Measurements from ENCODE around the gene CFAP126. TPM values are rescaled to one million over a fixed set of nuclear protein-coding genes. Genes with fewer than 3 reads are reported as not detected.
A peak's percentile ranks its signal among the peaks of the same experiment; 100 is the strongest.
"Not testable (repeated sequence)": the region's sequence is repeated elsewhere in the genome, so short reads cannot be mapped to it uniquely, and the experiment has no call there.

Gene CFAP126
- total and polyA plus RNA-seq, 8 donors = 3.2 to 18.7 (median 11.0) TPM; not detected in 1

GRCh38 chr1:161389691-161390558, 22.2 kb upstream of the CFAP126 start:
- H3K27ac ChIP-seq = peak overlapping the region; percentile 97 to 98
- intact Hi-C loops (cut with DNase I) = loop anchor here in 1 of 2 donors (10.0 kb wide), 1 partner anchor 165 kb away; the partner anchor contains the start of genes APOA2 and TOMM40L
- TF ChIP-seq, protein P1, sequence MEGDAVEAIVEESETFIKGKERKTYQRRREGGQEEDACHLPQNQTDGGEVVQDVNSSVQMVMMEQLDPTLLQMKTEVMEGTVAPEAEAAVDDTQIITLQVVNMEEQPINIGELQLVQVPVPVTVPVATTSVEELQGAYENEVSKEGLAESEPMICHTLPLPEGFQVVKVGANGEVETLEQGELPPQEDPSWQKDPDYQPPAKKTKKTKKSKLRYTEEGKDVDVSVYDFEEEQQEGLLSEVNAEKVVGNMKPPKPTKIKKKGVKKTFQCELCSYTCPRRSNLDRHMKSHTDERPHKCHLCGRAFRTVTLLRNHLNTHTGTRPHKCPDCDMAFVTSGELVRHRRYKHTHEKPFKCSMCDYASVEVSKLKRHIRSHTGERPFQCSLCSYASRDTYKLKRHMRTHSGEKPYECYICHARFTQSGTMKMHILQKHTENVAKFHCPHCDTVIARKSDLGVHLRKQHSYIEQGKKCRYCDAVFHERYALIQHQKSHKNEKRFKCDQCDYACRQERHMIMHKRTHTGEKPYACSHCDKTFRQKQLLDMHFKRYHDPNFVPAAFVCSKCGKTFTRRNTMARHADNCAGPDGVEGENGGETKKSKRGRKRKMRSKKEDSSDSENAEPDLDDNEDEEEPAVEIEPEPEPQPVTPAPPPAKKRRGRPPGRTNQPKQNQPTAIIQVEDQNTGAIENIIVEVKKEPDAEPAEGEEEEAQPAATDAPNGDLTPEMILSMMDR (IDR thresholded peaks at IDR 0.05) = no peak
- no peaks in the 10 kb centered on the region for H3K9me3 ChIP-seq
- H3K4me1 ChIP-seq = peaks cover 3 to 20% of the 10 kb centered on the region in 2 donors
- no peaks in the 10 kb centered on the region for H3K36me3 ChIP-seq
- peak overlapping the region; percentile 59 to 64 for H3K4me3 ChIP-seq
- DNase-seq (peak; percentile 93 to 100 (median 98)), ATAC-seq (peak; percentile 93)
- no peaks in the 10 kb centered on the region for H3K27me3 ChIP-seq

DNA sequence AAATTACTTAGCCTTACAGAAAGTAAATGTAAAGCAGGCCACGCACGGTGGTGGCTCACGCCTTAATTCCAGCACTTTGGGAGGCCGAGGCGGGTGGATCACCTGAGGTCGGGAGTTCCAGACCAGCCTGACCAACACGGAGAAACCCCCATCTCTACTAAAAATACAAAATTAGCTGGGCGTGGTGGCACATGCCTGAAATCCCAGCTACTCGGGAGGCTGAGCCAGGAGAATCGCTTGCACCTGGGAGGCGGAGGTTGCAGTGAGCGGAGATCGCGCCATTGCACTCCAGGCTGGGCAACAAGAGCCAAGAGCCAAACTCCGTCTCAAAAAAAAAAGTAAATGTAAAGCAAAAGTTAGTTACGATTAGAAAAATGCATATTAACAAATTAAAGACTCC, 21.5 kb upstream of the CFAP126 start:
- H3K36me3 ChIP-seq, ATAC-seq, H3K27me3 ChIP-seq, H3K9me3 ChIP-seq, DNase-seq: not testable (repeated sequence)
- Histone ChIP-seq H3K4me1 (peaks cover 3 to 20% of the 10 kb centered on the region in 2 donors), H3K4me3 (peak overlapping the region; percentile 41 to 59), H3K27ac (peak overlapping the region; percentile 97 to 98)
- intact Hi-C loops (cut with DNase I) = loop anchor here in 1 of 2 donors (10.0 kb wide), 1 partner anchor 164 kb away; the partner anchor contains the start of genes APOA2 and TOMM40L

DNA sequence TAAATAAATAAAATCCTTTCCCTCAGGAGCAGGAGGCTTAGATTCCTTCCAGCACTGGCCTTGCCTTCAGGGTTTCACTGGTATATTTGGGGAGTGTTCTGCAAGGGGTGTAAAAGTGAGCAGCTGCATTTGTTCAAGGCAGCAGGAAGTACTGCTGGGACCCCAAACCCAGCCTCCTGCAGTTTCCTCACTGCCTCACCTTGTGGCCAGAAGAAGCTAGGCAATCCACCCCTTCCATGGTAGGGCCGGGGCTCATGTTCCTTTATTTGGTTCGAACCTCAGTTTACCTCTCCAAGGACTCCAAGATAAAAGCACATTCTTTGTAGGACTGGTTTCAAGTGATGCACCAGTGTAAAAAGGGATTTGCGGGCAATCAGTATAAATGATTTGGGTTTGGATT, 21.0 kb upstream of the CFAP126 start:
- Histone ChIP-seq H3K27ac (peak overlapping the region in 1 of 2 donors; percentile 98), H3K4me3 (no peak overlapping the region), H3K4me1 (peaks cover 3 to 20% of the 10 kb centered on the region in 2 donors), H3K27me3 (no peaks in the 10 kb centered on the region), H3K36me3 (no peaks in the 10 kb centered on the region), H3K9me3 (no peaks in the 10 kb centered on the region)
- DNase-seq (no peak), ATAC-seq (no peak)
- TF ChIP-seq, protein P1 (IDR thresholded peaks at IDR 0.05) = no peak
- intact Hi-C loops (cut with DNase I) = loop anchor here in 1 of 2 donors (10.0 kb wide), 1 partner anchor 164 kb away; the partner anchor contains the start of genes APOA2 and TOMM40L

DNA sequence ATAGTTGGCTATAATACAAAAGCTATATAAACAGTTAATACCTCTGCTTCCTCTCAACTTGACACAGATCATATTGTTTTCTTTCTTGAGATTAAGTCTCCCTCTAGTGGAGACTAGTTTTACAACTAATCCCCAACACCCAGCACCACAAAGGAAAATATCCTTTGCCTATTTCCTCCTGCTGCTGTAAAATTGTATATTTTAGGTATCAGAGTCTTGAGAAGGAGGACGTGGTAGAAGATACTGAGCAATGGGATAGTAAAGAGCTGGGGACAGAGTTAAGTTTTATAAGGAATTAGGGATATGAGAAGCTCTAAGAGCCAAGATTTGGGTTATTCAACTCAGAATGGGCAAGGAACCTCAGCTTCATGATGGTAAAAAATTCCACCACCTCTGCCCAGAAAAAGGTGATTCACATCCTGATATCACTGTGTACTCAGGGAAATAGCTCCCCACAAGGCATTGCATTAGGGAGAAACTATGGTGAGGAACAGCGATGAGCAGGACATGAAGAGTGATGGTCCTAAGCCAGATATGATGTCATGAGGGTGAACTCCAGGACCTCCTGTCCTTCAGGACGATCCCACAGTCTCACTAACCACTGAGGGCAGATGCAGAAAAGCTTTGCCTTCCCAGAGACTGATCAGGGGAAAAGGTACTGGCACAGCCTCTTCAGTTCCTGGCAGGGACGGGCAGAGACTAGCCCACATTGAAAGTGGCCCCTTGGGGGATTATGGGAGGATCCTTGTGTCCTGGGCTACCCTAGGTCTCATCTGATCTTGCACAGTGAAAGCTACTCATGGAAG, 14.7 kb upstream of the CFAP126 start:
- DNase-seq = peak in 2 of 4 donors; percentile 30 to 60
- H3K4me1 ChIP-seq = peaks cover 5 to 21% of the 10 kb centered on the region in 2 donors
- peak overlapping the region in 1 of 2 donors; percentile 26 for H3K27ac ChIP-seq

DNA sequence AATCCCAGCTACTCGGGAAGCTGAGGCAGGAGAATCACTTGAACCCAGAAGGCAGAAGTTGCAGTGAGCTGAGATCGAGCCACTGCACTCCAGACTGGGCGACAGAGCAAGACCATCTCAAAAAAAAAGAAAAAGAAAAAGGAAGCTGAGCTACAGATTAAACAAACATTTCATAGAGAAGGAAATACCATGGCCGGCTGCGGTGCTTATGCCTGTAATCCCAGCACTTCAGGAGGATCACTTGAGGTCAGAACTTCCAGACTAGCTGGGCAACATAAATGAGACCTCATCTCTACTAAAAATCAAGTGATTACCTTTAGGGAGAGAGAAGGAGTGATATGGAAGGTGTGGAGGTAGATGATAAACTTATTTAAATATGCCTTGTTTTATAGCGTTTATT, 14.0 kb upstream of the CFAP126 start:
- TF ChIP-seq, protein P1 (IDR thresholded peaks at IDR 0.05) = no peak
- peak; percentile 35 for ATAC-seq
- DNase-seq = no peak
- Histone ChIP-seq H3K36me3 (no peaks in the 10 kb centered on the region), H3K27me3 (no peaks in the 10 kb centered on the region), H3K9me3 (no peaks in the 10 kb centered on the region), H3K27ac (no peak overlapping the region), H3K4me3 (no peak overlapping the region), H3K4me1 (peaks cover 5 to 21% of the 10 kb centered on the region in 2 donors)
- intact Hi-C loops (cut with DNase I) = loop anchor here in 1 of 2 donors (10.0 kb wide), 1 partner anchor 157 kb away; the partner anchor contains the start of genes APOA2 and TOMM40L

More for the DNA sequence above, 14.7 kb upstream of the CFAP126 start:
- intact Hi-C loops (cut with DNase I) = loop anchor here in 1 of 2 donors (10.0 kb wide), 1 partner anchor 158 kb away; the partner anchor contains the start of genes APOA2 and TOMM40L
- TF ChIP-seq, protein P1 (IDR thresholded peaks at IDR 0.05) = peak; percentile 60 to 76
- H3K36me3 ChIP-seq = no peaks in the 10 kb centered on the region
- ATAC-seq = peak; percentile 90
- no peaks in the 10 kb centered on the region for H3K9me3 ChIP-seq
- H3K27me3 ChIP-seq = no peaks in the 10 kb centered on the region
- no peak overlapping the region for H3K4me3 ChIP-seq
